K562 (cell line): ENCODE results near the gene INO80E. TPM values are rescaled to one million over a fixed set of nuclear protein-coding genes. Genes with fewer than 3 reads are reported as not detected.

ENCODE experiments used
- ADNP ChIP-seq: fragments of 200-800 bp; sonication (Bioruptor generic); IDR thresholded peaks from 2 replicates; pipeline ENCODE4 v1.6.1; 2016; ENCODE audit warnings: missing genetic modification characterization, missing compliant biosample characterization
- BCL6 ChIP-seq: fragments of 250-450 bp; sonication (Bioruptor Pico); IDR thresholded peaks from 2 replicates; pipeline ENCODE4 v1.4.0; 2020
- BDP1 ChIP-seq: IDR thresholded peaks from 3 replicates; pipeline ENCODE4 v1.6.1; 2011; ENCODE audit not compliant: insufficient read length, insufficient read depth
- BRD4 ChIP-seq: fragments of 200-600 bp; sonication (generic); IDR thresholded peaks from 2 replicates; pipeline ENCODE4 v1.6.1; 2017; ENCODE audit warnings: inconsistent platforms
- CSDE1 ChIP-seq, 2 experiments: fragments of 450-650 bp; IDR thresholded peaks; 2 replicates each; pipeline ENCODE4 v1.6.1; 2016; ENCODE audit warnings: mild to moderate bottlenecking in 1 of 2
- GABPA ChIP-seq: fragments of 200-800 bp; sonication (Bioruptor generic); conservative IDR thresholded peaks from 2 replicates; pipeline ENCODE4 v1.6.1; 2016; ENCODE audit warnings: low read depth, missing genetic modification characterization, missing compliant biosample characterization
- HINFP ChIP-seq: fragments of 450-650 bp; conservative IDR thresholded peaks from 2 replicates; pipeline ENCODE4 v1.6.1; 2016; ENCODE audit warnings: missing genetic modification characterization, low read depth, mild to moderate bottlenecking, control low read depth, missing compliant biosample characterization
- HNRNPH1 ChIP-seq: fragments of 200-400 bp; formaldehyde crosslinking; optimal IDR thresholded peaks from 2 replicates; pipeline ENCODE3; 2017; ENCODE audit warnings: low read depth, mild to moderate bottlenecking, low read length, moderate library complexity
- HNRNPLL ChIP-seq: fragments of 200-400 bp; formaldehyde crosslinking; IDR thresholded peaks from 2 replicates; pipeline ENCODE4 v1.6.1; 2017; ENCODE audit warnings: low read length, low read depth, mild to moderate bottlenecking; ENCODE audit not compliant: poor library complexity, severe bottlenecking
- HOMEZ ChIP-seq: fragments of 250-450 bp; sonication (Bioruptor Pico); IDR thresholded peaks from 2 replicates; pipeline ENCODE4 v1.4.0; 2020; ENCODE audit warnings: mild to moderate bottlenecking, moderate library complexity
- KLF13 ChIP-seq: fragments of 450-650 bp; IDR thresholded peaks from 2 replicates; pipeline ENCODE4 v1.6.1; 2016; ENCODE audit warnings: missing genetic modification characterization, low read depth, mild to moderate bottlenecking, missing compliant biosample characterization, moderate library complexity, borderline replicate concordance
- MTA1 ChIP-seq: fragments of 450-650 bp; IDR thresholded peaks from 2 replicates; pipeline ENCODE4 v1.6.1; 2017; ENCODE audit warnings: borderline replicate concordance
- NKRF ChIP-seq: fragments of 450-650 bp; IDR thresholded peaks from 2 replicates; pipeline ENCODE4 v1.6.1; 2016; ENCODE audit warnings: borderline replicate concordance
- PHB2 ChIP-seq: fragments of 450-650 bp; IDR thresholded peaks from 2 replicates; pipeline ENCODE4 v1.6.1; 2017; ENCODE audit warnings: low read depth
- PRDM10 ChIP-seq: fragments of 450-650 bp; IDR thresholded peaks from 2 replicates; pipeline ENCODE4 v1.6.1; 2018; ENCODE audit not compliant: partially characterized antibody
- RBFOX2 ChIP-seq: fragments of 200-400 bp; formaldehyde crosslinking; IDR thresholded peaks from 2 replicates; pipeline ENCODE4 v1.6.1; 2017; ENCODE audit warnings: low read depth, mild to moderate bottlenecking, low read length, moderate library complexity
- SOX6 ChIP-seq: fragments of 450-650 bp; IDR thresholded peaks from 2 replicates; pipeline ENCODE4 v1.6.1; 2014; ENCODE audit warnings: mild to moderate bottlenecking
- ZNF121 ChIP-seq: sonication (generic); formaldehyde crosslinking; conservative IDR thresholded peaks from 2 replicates; pipeline ENCODE4 v1.8.0; 2022; ENCODE audit warnings: missing genetic modification reagents
- ZNF124 ChIP-seq: sonication (generic); formaldehyde crosslinking; IDR thresholded peaks from 2 replicates; pipeline ENCODE4 v1.8.1; 2022; ENCODE audit warnings: missing genetic modification reagents
- ZNF408 ChIP-seq: fragments of 250-450 bp; sonication (Bioruptor Pico); IDR thresholded peaks from 2 replicates; pipeline ENCODE4 v1.4.0; 2020; ENCODE audit warnings: low read depth, mild to moderate bottlenecking, moderate library complexity
- polyA plus RNA-seq, 8 experiments: library from polyadenylated mRNA; depleted of rRNA in 4 of 8; stranded (reverse) in 5 of 8; unstranded in 3 of 8; fragments of >200 nt; fragmentation: Nextera tagmentation in 2 of 8; fragmentation: Illumina TruSeq in 1 of 8; extraction: Ambion mirVana in 2 of 8; extraction: Trizol in 1 of 8; gene quantifications; 2 replicates each; pipeline versions ENCODE4 v1.2.1 to v1.2.3, GENCODE V29; 2011 to 2014; ENCODE audit warnings: inconsistent platforms in 1 of 8, missing spikeins in 1 of 8
- total RNA-seq, 7 experiments: library from RNA; depleted of rRNA in 6 of 7; stranded (reverse); fragments of >200 nt in 6 of 7; fragmentation: Illumina TruSeq in 2 of 7; extraction: Trizol in 2 of 7; gene quantifications; 2 replicates each; pipeline versions ENCODE4 v1.2.1 to v1.2.3, GENCODE V29; 2011 to 2021; ENCODE audit warnings: low replicate concordance in 1 of 7

Gene INO80E
- total and polyA plus RNA-seq, 9 of the 15 experiments (the other 6 are each of a cell fraction or from before 2014, with no cell fraction given): 0.31 to 102 (median 49.3) TPM

- peak; percentile 99 for TF ChIP-seq PRDM10
- TF ChIP-seq ZNF408 (CRISPR knock-in tag): no peak
- TF ChIP-seq KLF13: peak; percentile 70; the same call in 1 of the 2 replicates
- TF ChIP-seq ADNP (tag): no peak
- no peak for TF ChIP-seq NKRF
- TF ChIP-seq SOX6: peak; percentile 66
- no peak for TF ChIP-seq BRD4
- TF ChIP-seq ZNF124 (CRISPR knock-in tag): no peak
- peak; percentile 29 for TF ChIP-seq GABPA (tag)
- peak; percentile 87 for TF ChIP-seq RBFOX2
- TF ChIP-seq ZNF121 (CRISPR knock-in tag): no peak
- no peak for TF ChIP-seq HOMEZ
- no peak for TF ChIP-seq CSDE1 (IDR thresholded peaks at IDR 0.05)
- no peak for TF ChIP-seq HINFP (tag)
- no peak for TF ChIP-seq HNRNPH1
- no peak for TF ChIP-seq PHB2
- TF ChIP-seq HNRNPLL: no peak
- TF ChIP-seq BCL6: no peak
- TF ChIP-seq BDP1: no peak
- TF ChIP-seq MTA1: no peak
Measured at GRCh38 chr16:29961479-29962343, 34.3 kb upstream of the INO80E start, which contains the start of gene TMEM219 (continued).
